HG03565 (cell line): ENCODE data around the gene TUT1.
"Not testable (repeated sequence)": the region's sequence is repeated elsewhere in the genome, so short reads cannot be mapped to it uniquely, and the experiment has no call there.

Experiments
- ATAC-seq: cut with Tn5 transposase; IDR thresholded peaks from one replicate; pipeline ENCODE4 v1.9.1; 2021; ENCODE audit warnings: mild to moderate bottlenecking, moderate library complexity; ENCODE audit not compliant: unreplicated experiment

TUT1 gene

GRCh38 chr11:62556875-62557631, 34.3 kb downstream of the TUT1 start:
- ATAC-seq, result peak; percentile 9

- ATAC-seq, result peak; percentile 27
Measured at GRCh38 chr11:62556108-62556874, 35.0 kb downstream of the TUT1 start.

GRCh38 chr11:62555464-62556107, 35.7 kb downstream of the TUT1 start:
- no peak for ATAC-seq

GRCh38 chr11:62554387-62555167, 36.7 kb downstream of the TUT1 start:
- ATAC-seq, result no peak

- no peak for ATAC-seq
Measured at GRCh38 chr11:62553839-62554361, 37.4 kb downstream of the TUT1 start.

GRCh38 chr11:62553080-62553838, 38.1 kb downstream of the TUT1 start:
- ATAC-seq, result no peak

- ATAC-seq, result no peak
Measured at GRCh38 chr11:62552485-62553079, 38.7 kb downstream of the TUT1 start.

GRCh38 chr11:62550478-62550877, 40.8 kb downstream of the TUT1 start:
- not testable (repeated sequence) for ATAC-seq

- ATAC-seq, result no peak
Measured at GRCh38 chr11:62548545-62549335, 42.6 kb downstream of the TUT1 start.

- no peak for ATAC-seq
Measured at GRCh38 chr11:62547691-62548281, 43.5 kb downstream of the TUT1 start.

- no peak for ATAC-seq
Measured at GRCh38 chr11:62546929-62547625, 44.2 kb downstream of the TUT1 start.

GRCh38 chr11:62546244-62546928, 44.9 kb downstream of the TUT1 start, which contains the start of gene AHNAK:
AHNAK (minus strand) TSS chr11:62546806; CDS start chr11:62536098, 10,708 bp downstream.
- ATAC-seq, result no peak

GRCh38 chr11:62545437-62546243, 45.7 kb downstream of the TUT1 start:
- ATAC-seq, result no peak

- ATAC-seq, result no peak
Measured at GRCh38 chr11:62544581-62545436, 46.5 kb downstream of the TUT1 start.

- ATAC-seq, result no peak
Measured at GRCh38 chr11:62543680-62544444, 47.5 kb downstream of the TUT1 start.
